Trophoblast cell (in vitro differentiated cells and primary cell): Measurements from ENCODE around the gene BCL11A.

Experiments
- DNase-seq, 2 donors: peaks; one replicate each; pipeline ENCODE4 v3.0.0-alpha.2; 2016
- H2AFZ ChIP-seq: 2 replicates; pipeline ENCODE4 v1.6.1; 2013; ENCODE audit warnings: low read length, moderate library complexity, mild to moderate bottlenecking; ENCODE audit not compliant: insufficient read depth, poor library complexity
- H2AK5ac ChIP-seq: 2 replicates; pipeline ENCODE4 v1.6.1; 2013; ENCODE audit warnings: mild to moderate bottlenecking, low read length
- H2BK120ac ChIP-seq: 2 replicates; pipeline ENCODE4 v1.6.1; 2013; ENCODE audit warnings: low read length, mild to moderate bottlenecking, moderate library complexity; ENCODE audit not compliant: insufficient read depth, poor library complexity
- H2BK12ac ChIP-seq: 2 replicates; pipeline ENCODE4 v1.6.1; 2013; ENCODE audit warnings: mild to moderate bottlenecking, low read length, moderate library complexity
- H2BK5ac ChIP-seq: 2 replicates; pipeline ENCODE4 v1.6.1; 2013; ENCODE audit warnings: low read length, low read depth, moderate library complexity, mild to moderate bottlenecking; ENCODE audit not compliant: poor library complexity
- H3K14ac ChIP-seq: 2 replicates; pipeline ENCODE4 v1.6.1; 2013; ENCODE audit warnings: mild to moderate bottlenecking, low read length
- H3K18ac ChIP-seq: 2 replicates; pipeline ENCODE4 v1.6.1; 2013; ENCODE audit warnings: mild to moderate bottlenecking, low read length
- H3K23ac ChIP-seq: 2 replicates; pipeline ENCODE4 v1.6.1; 2013; ENCODE audit warnings: low read length
- H3K27ac ChIP-seq: 2 replicates; pipeline ENCODE4 v1.5.1; 2013; ENCODE audit warnings: low read depth, mild to moderate bottlenecking, inconsistent platforms, low read length, moderate library complexity
- H3K27me3 ChIP-seq: 2 replicates; pipeline ENCODE4 v1.6.1; 2013; ENCODE audit warnings: inconsistent platforms, mild to moderate bottlenecking, low read length, moderate library complexity; ENCODE audit not compliant: insufficient read depth
- H3K36me3 ChIP-seq, 2 experiments: 1 replicate in 1 of 2; 2 replicates in 1 of 2; pipeline ENCODE4 v1.6.1; 2013; ENCODE audit warnings: low read length in 2 of 2, mild to moderate bottlenecking in 2 of 2, moderate library complexity in 1 of 2; ENCODE audit not compliant: insufficient read depth in 2 of 2, control insufficient read depth in 1 of 2
- H3K4ac ChIP-seq: 2 replicates; pipeline ENCODE4 v1.6.1; 2013; ENCODE audit warnings: low read depth, mild to moderate bottlenecking, low read length, moderate library complexity
- H3K4me1 ChIP-seq, 2 experiments: 1 replicate in 1 of 2; 2 replicates in 1 of 2; pipeline ENCODE4 v1.6.1; 2013; ENCODE audit warnings: low read length in 2 of 2, mild to moderate bottlenecking in 2 of 2, moderate library complexity in 1 of 2; ENCODE audit not compliant: insufficient read depth in 2 of 2, control insufficient read depth in 1 of 2
- H3K4me2 ChIP-seq: 2 replicates; pipeline ENCODE4 v1.6.1; 2013; ENCODE audit warnings: inconsistent platforms, mild to moderate bottlenecking, low read length, moderate library complexity
- H3K4me3 ChIP-seq: 2 replicates; pipeline ENCODE4 v1.5.1; 2013; ENCODE audit warnings: mild to moderate bottlenecking, low read depth, low read length, inconsistent platforms
- H3K79me1 ChIP-seq: one replicate; pipeline ENCODE4 v1.6.1; 2013; ENCODE audit warnings: low read length
- H3K79me2 ChIP-seq: 2 replicates; pipeline ENCODE4 v1.6.1; 2013; ENCODE audit warnings: low read length, mild to moderate bottlenecking; ENCODE audit not compliant: control insufficient read depth, insufficient read depth, poor library complexity
- H3K9ac ChIP-seq: 2 replicates; pipeline ENCODE4 v1.6.1; 2013; ENCODE audit warnings: mild to moderate bottlenecking, low read length
- H3K9me3 ChIP-seq: 2 replicates; pipeline ENCODE4 v1.6.1; 2013; ENCODE audit warnings: low read depth, mild to moderate bottlenecking, control low read depth, inconsistent platforms, low read length; ENCODE audit not compliant: insufficient read depth
- H4K12ac ChIP-seq: 2 replicates; pipeline ENCODE4 v1.6.1; 2013; ENCODE audit warnings: low read depth, mild to moderate bottlenecking, low read length, moderate library complexity
- H4K8ac ChIP-seq: 2 replicates; pipeline ENCODE4 v1.6.1; 2013; ENCODE audit warnings: low read depth, mild to moderate bottlenecking, low read length, moderate library complexity
- H4K91ac ChIP-seq: one replicate; pipeline ENCODE4 v1.6.1; 2013; ENCODE audit warnings: low read depth, mild to moderate bottlenecking, low read length, moderate library complexity
- WGBS: extraction: QIAGEN DNeasy Blood & Tissue Kit; methylation state at CpG from one replicate; pipeline ENCODE4 v1.1.7; 2013; ENCODE audit warnings: missing lambda C conversion rate; ENCODE audit not compliant: insufficient read length, insufficient coverage; ENCODE audit errors: extremely low coverage; 5-methylcytosine and 5-hydroxymethylcytosine counted together

BCL11A gene

GRCh38 chr2:60493804-60494387, 59.6 kb downstream of the BCL11A start:
- Histone ChIP-seq H3K4me2 (no peak overlapping the region), H4K12ac (no peak overlapping the region), H3K14ac (no peak overlapping the region), H2AK5ac (no peak overlapping the region), H2BK5ac (no peak overlapping the region), H4K91ac (no peak overlapping the region), H3K4ac (no peak overlapping the region), H3K79me2 (no peaks in the 10 kb centered on the region), H3K4me1 (peaks cover 8 to 14% of the 10 kb centered on the region in 2 experiments), H3K9ac (no peak overlapping the region), H3K9me3 (no peaks in the 10 kb centered on the region), H2AFZ (no peak overlapping the region), H3K23ac (no peak overlapping the region), H2BK120ac (no peak overlapping the region), H3K79me1 (peaks cover 3% of the 10 kb centered on the region), H3K18ac (no peak overlapping the region), H3K27me3 (no peaks in the 10 kb centered on the region), H3K4me3 (no peak overlapping the region), H3K36me3 (peaks cover 0 to 3% of the 10 kb centered on the region in 2 experiments), H3K27ac (no peak overlapping the region), H4K8ac (no peak overlapping the region), H2BK12ac (no peak overlapping the region)
- peak in 1 of 2 donors; percentile 28 for DNase-seq
- no CpG with 5 or more reads among the region's 4 CpGs for WGBS

GRCh38 chr2:60492548-60492947, 60.9 kb downstream of the BCL11A start:
- no peak overlapping the region for H3K9ac ChIP-seq
- no peak overlapping the region for H4K12ac ChIP-seq
- H3K14ac ChIP-seq = no peak overlapping the region
- H4K91ac ChIP-seq = no peak overlapping the region
- no peak overlapping the region for H4K8ac ChIP-seq
- no peak for DNase-seq
- H3K18ac ChIP-seq = no peak overlapping the region
- no peak overlapping the region for H3K23ac ChIP-seq
- H3K79me2 ChIP-seq = no peaks in the 10 kb centered on the region
- H2BK12ac ChIP-seq = no peak overlapping the region
- H3K27me3 ChIP-seq = no peaks in the 10 kb centered on the region
- H2AK5ac ChIP-seq = no peak overlapping the region
- H3K4ac ChIP-seq = no peak overlapping the region
- peaks cover 8 to 14% of the 10 kb centered on the region in 2 experiments for H3K4me1 ChIP-seq
- no peaks in the 10 kb centered on the region for H3K9me3 ChIP-seq
- no peak overlapping the region for H3K4me3 ChIP-seq
- no peak overlapping the region for H2AFZ ChIP-seq
- no peak overlapping the region for H2BK120ac ChIP-seq
- H2BK5ac ChIP-seq = no peak overlapping the region
- WGBS = no CpG with 5 or more reads among the region's 4 CpGs
- no peak overlapping the region for H3K27ac ChIP-seq
- H3K36me3 ChIP-seq = no peaks in the 10 kb centered on the region
- H3K79me1 ChIP-seq = peaks cover 3% of the 10 kb centered on the region
- H3K4me2 ChIP-seq = no peak overlapping the region

- Histone ChIP-seq H3K9ac (no peak overlapping the region), H3K9me3 (no peaks in the 10 kb centered on the region), H3K4me3 (no peak overlapping the region), H4K8ac (no peak overlapping the region), H3K23ac (no peak overlapping the region), H3K14ac (no peak overlapping the region), H4K91ac (no peak overlapping the region), H3K4me2 (no peak overlapping the region), H3K27ac (no peak overlapping the region), H2BK5ac (no peak overlapping the region), H2AFZ (no peak overlapping the region), H3K18ac (no peak overlapping the region), H2BK120ac (no peak overlapping the region), H2AK5ac (no peak overlapping the region), H3K79me2 (no peaks in the 10 kb centered on the region), H4K12ac (no peak overlapping the region), H3K4me1 (peaks cover 3 to 8% of the 10 kb centered on the region in 2 experiments), H3K4ac (no peak overlapping the region), H3K27me3 (no peaks in the 10 kb centered on the region), H3K79me1 (peaks cover 5% of the 10 kb centered on the region), H3K36me3 (no peaks in the 10 kb centered on the region), H2BK12ac (no peak overlapping the region)
- no CpG with 5 or more reads among the region's 4 CpGs for WGBS
- DNase-seq = no peak
These were observed 62.6 kb downstream of the BCL11A start for GRCh38 chr2:60490848-60491247.

GRCh38 chr2:60490441-60490840, 63.0 kb downstream of the BCL11A start:
- H3K79me1 ChIP-seq = peaks cover 5% of the 10 kb centered on the region
- no peak overlapping the region for H3K23ac ChIP-seq
- no peak overlapping the region for H2AK5ac ChIP-seq
- H3K4me1 ChIP-seq = peaks cover 6 to 8% of the 10 kb centered on the region in 2 experiments
- no peaks in the 10 kb centered on the region for H3K27me3 ChIP-seq
- no peak overlapping the region for H2BK5ac ChIP-seq
- no CpG with 5 or more reads among the region's 1 CpG for WGBS
- no peak overlapping the region for H2BK120ac ChIP-seq
- no peak overlapping the region for H3K14ac ChIP-seq
- DNase-seq = no peak
- H2BK12ac ChIP-seq = no peak overlapping the region
- no peak overlapping the region for H2AFZ ChIP-seq
- H3K18ac ChIP-seq = no peak overlapping the region
- no peak overlapping the region for H4K12ac ChIP-seq
- H3K79me2 ChIP-seq = no peaks in the 10 kb centered on the region
- no peak overlapping the region for H3K27ac ChIP-seq
- H3K9me3 ChIP-seq = no peaks in the 10 kb centered on the region
- no peak overlapping the region for H3K4ac ChIP-seq
- H3K36me3 ChIP-seq = no peaks in the 10 kb centered on the region
- no peak overlapping the region for H3K9ac ChIP-seq
- no peak overlapping the region for H4K8ac ChIP-seq
- no peak overlapping the region for H3K4me3 ChIP-seq
- no peak overlapping the region for H4K91ac ChIP-seq
- no peak overlapping the region for H3K4me2 ChIP-seq
